Tibial nerve (tissue), 3 donors: ENCODE data around the gene NT5C2.

Experiments
- CTCF ChIP-seq, 5 experiments: fragments of 200-600 bp in 3 of 5; fragments of 450-650 bp in 2 of 5; sonication (generic) in 3 of 5; IDR thresholded peaks; one replicate each; pipeline ENCODE4 v1.5.1; 2016 to 2019; ENCODE audit warnings: antibody characterized with exemption in 5 of 5, mild to moderate bottlenecking in 3 of 5, moderate library complexity in 2 of 5
- POLR2A ChIP-seq, 2 donors: fragments of 450-650 bp; IDR thresholded peaks; one replicate each; pipeline ENCODE4 v1.6.1; 2017; ENCODE audit warnings: antibody characterized with exemption in 2 of 2, mild to moderate bottlenecking in 2 of 2, moderate library complexity in 2 of 2

GRCh38 chr10:103079100-103079499 lies 114.0 kb downstream of the NT5C2 start:
- TF ChIP-seq CTCF (IDR thresholded peaks at IDR 0.05) (no peak), POLR2A (IDR thresholded peaks at IDR 0.05) (no peak)
